Astrocyte (in vitro differentiated cells and primary cell): ENCODE measurements around the gene INTS12. TPM values are rescaled to one million over a fixed set of nuclear protein-coding genes. Genes with fewer than 3 reads are reported as not detected.

ENCODE experiments used
- DNase-seq: peaks from one replicate; pipeline ENCODE4 v3.0.0-alpha.2; 2010; ENCODE audit warnings: low read depth
- FAIRE-seq: peaks from 2 replicates; lab custom pipeline; 2011; peaks lifted over from hg19 to GRCh38; lab: Jason Lieb, UNC
- H2AFZ ChIP-seq: 2 replicates; pipeline ENCODE4 v1.6.0; 2012; ENCODE audit warnings: low read depth, low read length, inconsistent platforms
- H3K27ac ChIP-seq: 2 replicates; pipeline ENCODE4 v1.5.1; 2011; ENCODE audit warnings: low read depth, low read length, inconsistent platforms
- H3K27me3 ChIP-seq: 2 replicates; pipeline ENCODE4 v1.6.0; 2011; ENCODE audit warnings: low read length, inconsistent platforms; ENCODE audit not compliant: insufficient read depth
- H3K36me3 ChIP-seq: 2 replicates; pipeline ENCODE4 v1.5.1; 2011; ENCODE audit warnings: low read length, inconsistent platforms; ENCODE audit not compliant: insufficient read depth
- H3K4me1 ChIP-seq: 2 replicates; pipeline ENCODE4 v1.5.1; 2011; ENCODE audit warnings: low read length, inconsistent platforms; ENCODE audit not compliant: insufficient read depth
- H3K4me2 ChIP-seq: 2 replicates; pipeline ENCODE4 v1.6.0; 2012; ENCODE audit warnings: low read length, inconsistent platforms
- H3K4me3 ChIP-seq: 2 replicates; pipeline ENCODE4 v1.5.1; 2011; ENCODE audit warnings: low read depth, mild to moderate bottlenecking, low read length, inconsistent platforms; ENCODE audit not compliant: insufficient read depth
- H3K79me2 ChIP-seq: 2 replicates; pipeline ENCODE4 v1.6.0; 2012; ENCODE audit warnings: mild to moderate bottlenecking, low read length, inconsistent platforms; ENCODE audit not compliant: insufficient read depth
- H3K9ac ChIP-seq: 2 replicates; pipeline ENCODE4 v1.6.0; 2012; ENCODE audit warnings: mild to moderate bottlenecking, low read length, inconsistent platforms
- H3K9me3 ChIP-seq: 2 replicates; pipeline ENCODE4 v1.5.1; 2012; ENCODE audit warnings: low read depth, mild to moderate bottlenecking, low read length, inconsistent platforms; ENCODE audit not compliant: insufficient read depth
- H4K20me1 ChIP-seq: 2 replicates; pipeline ENCODE4 v1.6.0; 2012; ENCODE audit warnings: low read length, inconsistent platforms; ENCODE audit not compliant: insufficient read depth
- H3K27ac Mint-ChIP-seq: one replicate; pipeline ENCODE4 v1.8.0; 2021; ENCODE audit warnings: mild to moderate bottlenecking, mixed read lengths; ENCODE audit not compliant: unreplicated experiment
- H3K27me3 Mint-ChIP-seq: one replicate; pipeline ENCODE4 v1.8.0; 2021; ENCODE audit warnings: low read depth, mixed read lengths; ENCODE audit not compliant: unreplicated experiment
- H3K36me3 Mint-ChIP-seq: one replicate; pipeline ENCODE4 v1.8.0; 2021; ENCODE audit warnings: low read depth, mixed read lengths; ENCODE audit not compliant: unreplicated experiment
- H3K4me1 Mint-ChIP-seq: one replicate; pipeline ENCODE4 v1.8.0; 2021; ENCODE audit warnings: low read depth, mixed read lengths; ENCODE audit not compliant: unreplicated experiment
- H3K4me3 Mint-ChIP-seq: one replicate; pipeline ENCODE4 v1.8.0; 2021; ENCODE audit warnings: mild to moderate bottlenecking, moderate library complexity, mixed read lengths; ENCODE audit not compliant: unreplicated experiment
- H3K9me3 Mint-ChIP-seq: one replicate; pipeline ENCODE4 v1.8.0; 2021; ENCODE audit warnings: mild to moderate bottlenecking, mixed read lengths; ENCODE audit not compliant: unreplicated experiment
- CTCF ChIP-seq: IDR thresholded peaks from 2 replicates; pipeline ENCODE4 v1.5.1; 2011; ENCODE audit warnings: low read depth, mild to moderate bottlenecking, inconsistent platforms, low read length, moderate library complexity; ENCODE audit not compliant: insufficient read depth
- EZH2 ChIP-seq: IDR thresholded peaks from 2 replicates; pipeline ENCODE4 v1.6.1; 2012; ENCODE audit warnings: mild to moderate bottlenecking, low read length, inconsistent platforms; ENCODE audit not compliant: insufficient read depth
- total RNA-seq: library from RNA; stranded (reverse); gene quantifications from 2 replicates; pipeline ENCODE4 v1.2.1, GENCODE V29; 2021

Gene INTS12
- total RNA-seq, 1 donor from 2014 or later = 21.9 TPM

GRCh38 chr4:105666693-105667092 is 41.8 kb downstream of the INTS12 start:
- TF ChIP-seq CTCF = no peak
- no peak for TF ChIP-seq EZH2
- H3K4me2 ChIP-seq = no peak overlapping the region
- FAIRE-seq (no peak), DNase-seq (peak; percentile 8)
- no peak overlapping the region for H3K9ac ChIP-seq
- H4K20me1 ChIP-seq = no peaks in the 10 kb centered on the region
- Mint-ChIP-seq H3K27ac (no peak overlapping the region), H3K4me3 (no peak overlapping the region), H3K36me3 (no peaks in the 10 kb centered on the region), H3K27me3 (no peaks in the 10 kb centered on the region), H3K4me1 (no peaks in the 10 kb centered on the region), H3K9me3 (no peaks in the 10 kb centered on the region)
- H2AFZ ChIP-seq = no peak overlapping the region
- no peaks in the 10 kb centered on the region for H3K4me1 ChIP-seq
- H3K36me3 ChIP-seq = no peaks in the 10 kb centered on the region
- no peak overlapping the region for H3K27ac ChIP-seq
- no peaks in the 10 kb centered on the region for H3K9me3 ChIP-seq
- H3K27me3 ChIP-seq = no peaks in the 10 kb centered on the region
- H3K79me2 ChIP-seq = no peaks in the 10 kb centered on the region
- no peak overlapping the region for H3K4me3 ChIP-seq

- Histone ChIP-seq H3K9me3 (no peaks in the 10 kb centered on the region), H4K20me1 (no peaks in the 10 kb centered on the region), H3K4me3 (no peak overlapping the region), H3K79me2 (no peaks in the 10 kb centered on the region), H2AFZ (no peak overlapping the region), H3K36me3 (no peaks in the 10 kb centered on the region), H3K4me2 (no peak overlapping the region), H3K4me1 (no peaks in the 10 kb centered on the region), H3K9ac (no peak overlapping the region), H3K27me3 (no peaks in the 10 kb centered on the region), H3K27ac (no peak overlapping the region)
- no peaks in the 10 kb centered on the region for H3K9me3 Mint-ChIP-seq
- TF ChIP-seq EZH2 = no peak
- no peak for TF ChIP-seq CTCF
- H3K36me3 Mint-ChIP-seq = no peaks in the 10 kb centered on the region
- H3K27me3 Mint-ChIP-seq = no peaks in the 10 kb centered on the region
- no peak overlapping the region for H3K27ac Mint-ChIP-seq
- H3K4me3 Mint-ChIP-seq = no peak overlapping the region
- DNase-seq (no peak), FAIRE-seq (no peak)
- no peaks in the 10 kb centered on the region for H3K4me1 Mint-ChIP-seq
Measured at GRCh38 chr4:105662935-105663675, 45.4 kb downstream of the INTS12 start.

- Histone ChIP-seq H4K20me1 (no peaks in the 10 kb centered on the region), H3K4me1 (no peaks in the 10 kb centered on the region), H3K9ac (no peak overlapping the region), H3K4me3 (no peak overlapping the region), H3K36me3 (no peaks in the 10 kb centered on the region), H2AFZ (no peak overlapping the region), H3K4me2 (no peak overlapping the region), H3K79me2 (no peaks in the 10 kb centered on the region), H3K9me3 (no peaks in the 10 kb centered on the region), H3K27ac (no peak overlapping the region), H3K27me3 (no peaks in the 10 kb centered on the region)
- Mint-ChIP-seq H3K36me3 (no peaks in the 10 kb centered on the region), H3K4me3 (no peak overlapping the region), H3K27ac (no peak overlapping the region), H3K4me1 (no peaks in the 10 kb centered on the region), H3K27me3 (no peaks in the 10 kb centered on the region), H3K9me3 (no peaks in the 10 kb centered on the region)
- TF ChIP-seq EZH2 (no peak), CTCF (no peak)
- no peak for DNase-seq
- FAIRE-seq = no peak
Measured at GRCh38 chr4:105661028-105661427, 47.5 kb downstream of the INTS12 start.
